IMR-90 (cell line): Measurements from ENCODE around the gene ATP23. TPM values are rescaled to one million over a fixed set of nuclear protein-coding genes. Genes with fewer than 3 reads are reported as not detected.

Source experiments
- ATAC-seq: fragments of 200-7000 bp; cut with Tn5 transposase; 2 replicates; pipeline ENCODE4 v1.9.1; 2020; ENCODE audit warnings: low read depth, mild to moderate bottlenecking, moderate library complexity
- Bru-seq: library from RNA; stranded (reverse); fragments of 400-500 nt; gene quantifications from one replicate; lab custom pipeline; 2021; lab: Mats Ljungman, UMichigan
- BruChase-seq, 2 experiments: library from RNA; stranded (reverse); fragments of 400-500 nt; gene quantifications; one replicate each; lab custom pipeline; 2021; lab: Mats Ljungman, UMichigan
- BruUV-seq: library from RNA; stranded (reverse); fragments of 400-500 nt; replicated peaks from 2 replicates; lab custom pipeline; 2021; lab: Mats Ljungman, UMichigan
- CTCF ChIA-PET: fragments of 300-600 bp; formaldehyde crosslinking; extraction: SDS; loops from one replicate; lab custom pipeline; 2021; ENCODE audit warnings: antibody characterized with exemption; lab: Yijun Ruan, JAX
- POLR2A ChIA-PET: fragments of 300-600 bp; sonication (Branson Sonifier 250); formaldehyde crosslinking; loops from one replicate; lab custom pipeline; 2022; ENCODE audit warnings: antibody characterized with exemption; ENCODE audit not compliant: unreplicated experiment; lab: Charles Lee
- DNase-seq: peaks from one replicate; pipeline ENCODE4 v3.0.0; 2013
- H2AFZ ChIP-seq: replicated peaks from 2 replicates; pipeline ENCODE3; 2013; ENCODE audit warnings: low read length, mild to moderate bottlenecking; ENCODE audit not compliant: poor library complexity
- H2AK5ac ChIP-seq: 2 replicates; pipeline ENCODE4 v1.6.1; 2013; ENCODE audit warnings: low read depth, low read length, inconsistent platforms
- H2AK9ac ChIP-seq: replicated peaks from 2 replicates; pipeline ENCODE3; 2013; ENCODE audit warnings: mild to moderate bottlenecking, low read depth, low read length, moderate library complexity; ENCODE audit not compliant: poor library complexity
- H2BK120ac ChIP-seq: 2 replicates; pipeline ENCODE4 v1.6.1; 2013; ENCODE audit warnings: low read depth, low read length, inconsistent platforms
- H2BK15ac ChIP-seq: 3 replicates; pipeline ENCODE4 v1.6.1; 2013; ENCODE audit warnings: low read depth, low read length, inconsistent platforms
- H2BK20ac ChIP-seq: 2 replicates; pipeline ENCODE4 v1.6.1; 2013; ENCODE audit warnings: low read depth, mild to moderate bottlenecking, inconsistent platforms, low read length, moderate library complexity
- H2BK5ac ChIP-seq: 2 replicates; pipeline ENCODE4 v1.6.1; 2013; ENCODE audit warnings: mild to moderate bottlenecking, low read depth, low read length, inconsistent platforms; ENCODE audit not compliant: poor library complexity, severe bottlenecking
- H3K14ac ChIP-seq: replicated peaks from 2 replicates; pipeline ENCODE4 v1.6.1; 2013; ENCODE audit warnings: low read depth, low read length, inconsistent platforms
- H3K18ac ChIP-seq: 2 replicates; pipeline ENCODE4 v1.6.1; 2013; ENCODE audit warnings: low read depth, low read length, control low read depth
- H3K23ac ChIP-seq: 2 replicates; pipeline ENCODE4 v1.6.1; 2013; ENCODE audit warnings: low read depth, low read length, inconsistent platforms
- H3K27ac ChIP-seq: 2 replicates; pipeline ENCODE4 v1.5.1; 2013; ENCODE audit warnings: mild to moderate bottlenecking, control low read depth, low read length; ENCODE audit not compliant: insufficient read depth
- H3K27me3 ChIP-seq: 2 replicates; pipeline ENCODE4 v1.6.1; 2013; ENCODE audit warnings: low read length; ENCODE audit not compliant: control insufficient read depth, insufficient read depth
- H3K36me3 ChIP-seq: 2 replicates; pipeline ENCODE4 v1.6.1; 2013; ENCODE audit warnings: low read length, mixed read lengths; ENCODE audit not compliant: control insufficient read depth, insufficient read depth
- H3K4ac ChIP-seq: 2 replicates; pipeline ENCODE4 v1.6.1; 2013; ENCODE audit warnings: low read depth, low read length, inconsistent platforms
- H3K4me1 ChIP-seq: 2 replicates; pipeline ENCODE4 v1.6.1; 2013; ENCODE audit warnings: low read length, mixed read lengths; ENCODE audit not compliant: control insufficient read depth, insufficient read depth
- H3K4me2 ChIP-seq: 2 replicates; pipeline ENCODE4 v1.6.1; 2013; ENCODE audit warnings: low read depth, mild to moderate bottlenecking, control low read depth, low read length, moderate library complexity
- H3K4me3 ChIP-seq: 2 replicates; pipeline ENCODE4 v1.5.1; 2013; ENCODE audit warnings: low read depth, mild to moderate bottlenecking, control low read depth, low read length, moderate library complexity; ENCODE audit not compliant: insufficient read depth
- H3K56ac ChIP-seq: 2 replicates; pipeline ENCODE4 v1.6.1; 2013; ENCODE audit warnings: low read length, inconsistent platforms; ENCODE audit not compliant: insufficient read depth; ENCODE audit errors: extremely low read depth
- H3K79me1 ChIP-seq, 2 experiments: 2 replicates each; pipeline ENCODE4 v1.6.1; 2013; ENCODE audit warnings: low read length in 2 of 2, inconsistent platforms in 1 of 2, low read depth in 1 of 2
- H3K9ac ChIP-seq: 2 replicates; pipeline ENCODE4 v1.6.1; 2013; ENCODE audit warnings: low read depth, low read length, control low read depth
- H3K9me1 ChIP-seq: 2 replicates; pipeline ENCODE4 v1.6.1; 2013; ENCODE audit warnings: low read length, inconsistent platforms; ENCODE audit not compliant: insufficient read depth
- H3K9me3 ChIP-seq: 2 replicates; pipeline ENCODE4 v1.6.1; 2013; ENCODE audit warnings: low read length; ENCODE audit not compliant: control insufficient read depth, insufficient read depth
- H4K20me1 ChIP-seq: 2 replicates; pipeline ENCODE4 v1.6.1; 2013; ENCODE audit warnings: low read length, inconsistent platforms; ENCODE audit not compliant: insufficient read depth
- H4K5ac ChIP-seq: 2 replicates; pipeline ENCODE4 v1.6.1; 2013; ENCODE audit warnings: mild to moderate bottlenecking, low read depth, low read length, control low read depth
- H4K8ac ChIP-seq, 2 experiments: 2 replicates each; pipeline ENCODE4 v1.6.1; 2013; ENCODE audit warnings: low read depth in 2 of 2, low read length in 2 of 2, control low read depth in 1 of 2, inconsistent platforms in 1 of 2
- H4K91ac ChIP-seq: 2 replicates; pipeline ENCODE4 v1.6.1; 2013; ENCODE audit warnings: low read depth, low read length, inconsistent platforms; ENCODE audit not compliant: insufficient read depth
- FOS ChIP-seq: fragments of 150-350 bp; IDR thresholded peaks from 2 replicates; pipeline ENCODE4 v1.6.1; 2016; ENCODE audit warnings: low read depth, low read length
- MAZ ChIP-seq: IDR thresholded peaks from 2 replicates; pipeline ENCODE4 v1.6.1; 2012; ENCODE audit warnings: low read depth, mild to moderate bottlenecking, low read length, improper control_type of control experiment, moderate library complexity, borderline replicate concordance
- MXI1 ChIP-seq: IDR thresholded peaks from 2 replicates; pipeline ENCODE4 v1.6.1; 2012; ENCODE audit warnings: low read depth, mild to moderate bottlenecking, low read length, moderate library complexity, borderline replicate concordance
- POLR2A ChIP-seq: IDR thresholded peaks from 2 replicates; pipeline ENCODE4 v1.6.1; 2012; ENCODE audit warnings: mild to moderate bottlenecking, low read depth, low read length
- WGBS, 2 experiments: methylation state at CpG; one replicate each; pipeline versions ENCODE4 v1.1.5 to v1.1.7; 2013; ENCODE audit warnings: missing lambda C conversion rate in 2 of 2; ENCODE audit not compliant: insufficient read length in 1 of 2; ENCODE audit errors: extremely low coverage in 2 of 2; 5-methylcytosine and 5-hydroxymethylcytosine counted together
- dilution Hi-C: fragments of 300-500 bp; cut with HindIII; formaldehyde crosslinking; loops from one replicate; pipeline ENCODE4 v1.14.3; 2018; ENCODE audit warnings: low sequenced_read_pairs; ENCODE audit not compliant: unreplicated experiment
- in situ Hi-C: fragments of 300-500 bp; cut with MboI; formaldehyde crosslinking; loops from 3 replicates; pipeline ENCODE4 v1.14.3; 2019; ENCODE audit warnings: low sequenced_read_pairs, inconsistent platforms, mixed read lengths
- intact Hi-C: fragments of 100-400 bp; cut with micrococcal nuclease; formaldehyde crosslinking; loops from 2 replicates; pipeline ENCODE4 v1.10.0; 2022
- long read RNA-seq: library from polyadenylated mRNA; unstranded; transcript quantifications from one replicate; pipeline ENCODE4 v2.0.0, GENCODE V29; 2021; ENCODE audit not compliant: unreplicated experiment
- polyA plus RNA-seq, 3 experiments: library from polyadenylated mRNA; depleted of rRNA; stranded (reverse); fragments of >200 nt; gene quantifications; 2 replicates each; pipeline ENCODE4 v1.2.3, GENCODE V29; 2012; ENCODE audit warnings: low replicate concordance in 1 of 3
- total RNA-seq: library from RNA; depleted of rRNA; stranded (reverse); fragments of >200 nt; gene quantifications from 2 replicates; pipeline ENCODE4 v1.2.3, GENCODE V29; 2012; rRNA removed

Gene ATP23
- 7.2 TPM in 2 replicates for total RNA-seq
- polyA plus RNA-seq (2012; rRNA removed) = 5.4 and 6.4 TPM in 2 replicates
- polyA plus RNA-seq (2012; cell fraction: cytosol; rRNA removed) = 1.8 and 3.0 TPM in 2 replicates
- polyA plus RNA-seq (2012; cell fraction: nucleus; rRNA removed; ENCODE audit: low replicate concordance) = 0.52 and 3.2 TPM in 2 replicates
- Bru-seq, nascent RNA = percentile 31 among the genes with signal in this experiment
- percentile 41 among the genes with signal in this experiment for BruChase-seq, experiment 1, labeled RNA remaining after a 6-hour chase
- percentile 41 among the genes with signal in this experiment for BruChase-seq, experiment 2, labeled RNA remaining after a 2-hour chase
- long read RNA-seq, partial matches to known transcripts = 0 of 2 reads
- long read RNA-seq, other reads (novel, unspliced or antisense) = 1 of 2 reads

DNA sequence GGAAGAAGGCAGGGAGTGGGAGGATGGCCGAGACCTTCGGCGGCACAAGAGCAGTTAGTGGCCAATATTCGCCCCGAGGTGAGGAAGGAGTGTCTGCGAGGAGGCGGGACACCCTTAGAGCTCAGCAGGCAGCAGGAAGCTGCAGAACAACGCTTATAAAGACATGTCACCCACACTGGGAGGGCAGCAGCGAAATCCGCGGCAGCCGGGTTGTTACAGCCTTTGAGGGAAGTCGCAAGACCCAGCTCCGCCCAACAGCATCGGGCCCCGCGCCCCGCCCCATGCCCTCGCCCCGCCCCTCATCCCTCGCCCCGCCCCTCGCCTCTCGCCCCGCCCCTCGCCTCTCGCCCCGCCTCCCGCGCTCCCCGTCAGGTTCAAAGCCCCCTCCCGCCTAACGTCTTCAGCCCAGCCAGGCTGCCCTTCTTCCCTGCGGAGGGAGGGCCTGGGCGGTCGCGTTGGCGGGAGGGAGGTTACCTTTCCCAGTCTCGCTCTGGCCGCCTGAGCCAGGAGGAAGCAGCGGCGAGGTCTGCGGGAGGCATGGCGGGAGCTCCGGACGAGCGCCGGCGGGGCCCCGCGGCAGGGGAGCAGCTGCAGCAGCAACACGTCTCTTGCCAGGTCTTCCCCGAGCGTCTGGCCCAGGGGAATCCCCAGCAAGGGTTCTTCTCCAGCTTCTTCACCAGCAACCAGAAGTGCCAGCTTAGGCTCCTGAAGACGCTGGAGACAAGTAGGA, at the start of gene ATP23:
TSS of gene ATP23 (plus strand) at position 403 of the 730 bp plus-strand sequence. CDS start at position 538, 135 bp downstream.
- H3K4ac ChIP-seq = peak within 1 kb of the TSS; percentile 88
- H2BK5ac ChIP-seq = peak within 1 kb of the TSS; percentile 44
- no peak within 1 kb of the TSS for H2AK5ac ChIP-seq
- no peak within 1 kb of the TSS for H3K56ac ChIP-seq
- peak within 1 kb of the TSS; percentile 61; the same call in 1 of the 3 replicates for H2BK15ac ChIP-seq
- peak within 1 kb of the TSS; percentile 93 for H2AFZ ChIP-seq
- H3K4me1 ChIP-seq = 0 out of 2 replicates have a peak, but pooled peaks cover 3% of the 10 kb centered on the region
- no peaks in the 10 kb centered on the region for H3K36me3 ChIP-seq
- no peak within 1 kb of the TSS for H2AK9ac ChIP-seq
- H3K27me3 ChIP-seq = no peaks in the 10 kb centered on the region
- dilution Hi-C loops = no loop called here
- DNase-seq (peak; percentile 83), ATAC-seq (peak; percentile 96)
- peak within 1 kb of the TSS; percentile 50; the same call in 1 of the 2 replicates for H2BK120ac ChIP-seq
- peak within 1 kb of the TSS; percentile 83 to 90 for H4K8ac ChIP-seq
- no TSS peak for BruUV-seq
- TF ChIP-seq MXI1 (peak; percentile 70; the same call in 1 of the 2 replicates), MAZ (peak; percentile 75; the same call in 1 of the 2 replicates), POLR2A (peak; percentile 71), FOS (no peak)
- peak within 1 kb of the TSS; percentile 70 for H3K14ac ChIP-seq
- H3K18ac ChIP-seq = peak within 1 kb of the TSS; percentile 50
- ChIA-PET POLR2A (interaction anchor here (1.0 kb wide), 1 partner anchor 11 kb away, joined by 5 read pairs; no protein-coding TSS in a partner anchor), CTCF (interaction anchor here (0.5 kb wide), 1 partner anchor 304 kb away, joined by 4 read pairs; no protein-coding TSS in a partner anchor)
- intact Hi-C loops = no loop called here
- peak within 1 kb of the TSS; percentile 88 for H3K4me2 ChIP-seq
- no peaks in the 10 kb centered on the region for H4K20me1 ChIP-seq
- H3K27ac ChIP-seq = peak within 1 kb of the TSS; percentile 82
- 0 out of 2 replicates have a peak, but pooled peaks cover 2% of the 10 kb centered on the region for H3K9me1 ChIP-seq
- no peaks in the 10 kb centered on the region for H3K9me3 ChIP-seq
- WGBS, 2 experiments = 0% methylated on average over 6 of the region's 55 CpGs; no CpG with 5 or more reads in 1 of the 2 experiments
- peak within 1 kb of the TSS; percentile 73 for H4K91ac ChIP-seq
- no peak within 1 kb of the TSS for H2BK20ac ChIP-seq
- H3K4me3 ChIP-seq = peak within 1 kb of the TSS; percentile 80
- H3K23ac ChIP-seq = peak within 1 kb of the TSS; percentile 61; the same call in 1 of the 2 replicates
- peak within 1 kb of the TSS; percentile 74 for H4K5ac ChIP-seq
- peak within 1 kb of the TSS; percentile 81 for H3K9ac ChIP-seq
- peaks cover 7 to 8% of the 10 kb centered on the region in 2 experiments; a peak in 2 of 4 replicates for H3K79me1 ChIP-seq
- in situ Hi-C loops = no loop called here
